ENCODE data around the gene BARX2.

Gene BARX2

GRCh38 chr11:129435499-129436245, 60.0 kb downstream of the BARX2 start:
- TF ChIP-seq CTCF (IDR thresholded peaks at IDR 0.05) = no peak

- no peak for TF ChIP-seq CTCF (IDR thresholded peaks at IDR 0.05)
Measured at GRCh38 chr11:129436573-129436972, 60.9 kb downstream of the BARX2 start.

- no peak for TF ChIP-seq CTCF (IDR thresholded peaks at IDR 0.05)
Measured at GRCh38 chr11:129440028-129440713, 64.5 kb downstream of the BARX2 start.

- no peak for TF ChIP-seq CTCF (IDR thresholded peaks at IDR 0.05)
Measured at GRCh38 chr11:129442171-129442570, 66.5 kb downstream of the BARX2 start.

GRCh38 chr11:129443276-129443675, 67.6 kb downstream of the BARX2 start:
- no peak for TF ChIP-seq CTCF (IDR thresholded peaks at IDR 0.05)

- TF ChIP-seq CTCF (IDR thresholded peaks at IDR 0.05) = no peak
Measured at GRCh38 chr11:129444274-129444673, 68.6 kb downstream of the BARX2 start.

GRCh38 chr11:129445226-129445625, 69.6 kb downstream of the BARX2 start:
- TF ChIP-seq CTCF (IDR thresholded peaks at IDR 0.05) = no peak

Data from LNCAP (cell line).